LHCN-M2 (cell line): ENCODE data around the gene NDFIP2. TPM values are rescaled to one million over a fixed set of nuclear protein-coding genes. Genes with fewer than 3 reads are reported as not detected.

Experiments
- DNase-seq: peaks from one replicate; pipeline ENCODE4 v3.0.0-alpha.2; 2012; ENCODE audit warnings: low read depth
- polyA plus RNA-seq: library from polyadenylated mRNA; unstranded; fragments of >200 nt; gene quantifications from one replicate; pipeline ENCODE4 v1.2.1, GENCODE V29; 2012; ENCODE audit warnings: missing spikeins
- total RNA-seq: library from RNA; depleted of rRNA; stranded (reverse); fragments of >200 nt; gene quantifications from 2 replicates; pipeline ENCODE4 v1.2.3, GENCODE V29; 2014; rRNA removed

Gene NDFIP2
- 39.7 and 44.1 TPM in 2 replicates for total RNA-seq
- 29.1 TPM for polyA plus RNA-seq

- peak; percentile 77 for DNase-seq
Measured at GRCh38 chr13:79480954-79481684, at the start of gene NDFIP2. NDFIP2 (plus strand) TSS chr13:79481155; CDS start chr13:79481204, 49 bp downstream.

GRCh38 chr13:79432086-79432485, 48.9 kb upstream of the NDFIP2 start:
- no peak for DNase-seq

- DNase-seq, result no peak
Measured at GRCh38 chr13:79432992-79433391, 48.0 kb upstream of the NDFIP2 start.

GRCh38 chr13:79434556-79434955, 46.4 kb upstream of the NDFIP2 start:
- DNase-seq, result peak; percentile 80

- peak; percentile 73 for DNase-seq
Measured at GRCh38 chr13:79435561-79435990, 45.4 kb upstream of the NDFIP2 start.

- DNase-seq, result no peak
Measured at GRCh38 chr13:79439275-79439674, 41.7 kb upstream of the NDFIP2 start.

- no peak for DNase-seq
Measured at GRCh38 chr13:79440958-79441528, 39.9 kb upstream of the NDFIP2 start.

GRCh38 chr13:79442221-79442620, 38.7 kb upstream of the NDFIP2 start:
- no peak for DNase-seq

- DNase-seq, result no peak
Measured at GRCh38 chr13:79442706-79443105, 38.2 kb upstream of the NDFIP2 start.

- DNase-seq, result no peak
Measured at GRCh38 chr13:79445968-79446645, 34.8 kb upstream of the NDFIP2 start.

GRCh38 chr13:79447141-79447540, 33.8 kb upstream of the NDFIP2 start:
- no peak for DNase-seq

GRCh38 chr13:79447741-79448140, 33.2 kb upstream of the NDFIP2 start:
- no peak for DNase-seq

- peak; percentile 28 for DNase-seq
Measured at GRCh38 chr13:79448413-79448812, 32.5 kb upstream of the NDFIP2 start.

- no peak for DNase-seq
Measured at GRCh38 chr13:79450110-79450509, 30.8 kb upstream of the NDFIP2 start.

GRCh38 chr13:79451500-79451962, 29.4 kb upstream of the NDFIP2 start:
- peak; percentile 91 for DNase-seq

- no peak for DNase-seq
Measured at GRCh38 chr13:79452239-79452913, 28.6 kb upstream of the NDFIP2 start.

GRCh38 chr13:79455331-79455730, 25.6 kb upstream of the NDFIP2 start:
- DNase-seq, result peak; percentile 61

- DNase-seq, result no peak
Measured at GRCh38 chr13:79456051-79456450, 24.9 kb upstream of the NDFIP2 start.

GRCh38 chr13:79456656-79457365, 24.1 kb upstream of the NDFIP2 start:
- no peak for DNase-seq

- no peak for DNase-seq
Measured at GRCh38 chr13:79457390-79457789, 23.6 kb upstream of the NDFIP2 start.

GRCh38 chr13:79457948-79458347, 23.0 kb upstream of the NDFIP2 start:
- peak; percentile 78 for DNase-seq
